ENCODE results near the gene GABRR2. TPM values are rescaled to one million over a fixed set of nuclear protein-coding genes. Genes with fewer than 3 reads are reported as not detected.

Gene GABRR2
- total and polyA plus RNA-seq, 5 donors: 0.26 to 0.81 (median 0.38) TPM

GRCh38 chr6:89255417-89255816, 59.7 kb downstream of the GABRR2 start:
- no peaks in the 10 kb centered on the region for H3K27me3 ChIP-seq (ENCODE audit: control insufficient read depth, insufficient read depth)
- ATAC-seq (no peak), DNase-seq (no peak)
- H3K9me3 ChIP-seq (ENCODE audit: control insufficient read depth, low read length): no peaks in the 10 kb centered on the region
- no peak overlapping the region for H3K27ac ChIP-seq (ENCODE audit: low read length)
- WGBS: 96% methylated on average over 4 of the region's 4 CpGs
- H3K4me1 ChIP-seq (ENCODE audit: control insufficient read depth, insufficient read depth, low read length): no peaks in the 10 kb centered on the region
- intact Hi-C loops (cut with DNase I): no loop called here
- H3K4me3 ChIP-seq (ENCODE audit: low read length): no peak overlapping the region

- no peak for ATAC-seq
- Histone ChIP-seq H3K4me1 (ENCODE audit: control insufficient read depth, insufficient read depth, low read length) (no peaks in the 10 kb centered on the region), H3K9me3 (ENCODE audit: control insufficient read depth, low read length) (no peaks in the 10 kb centered on the region), H3K27me3 (ENCODE audit: control insufficient read depth, insufficient read depth) (no peaks in the 10 kb centered on the region), H3K27ac (ENCODE audit: low read length) (no peak overlapping the region), H3K4me3 (ENCODE audit: low read length) (no peak overlapping the region)
- DNase-seq: no peak
- intact Hi-C loops (cut with DNase I): no loop called here
Measured at GRCh38 chr6:89254569-89254968, 60.5 kb downstream of the GABRR2 start.

- 79% methylated on average over 2 of the region's 2 CpGs for WGBS
- intact Hi-C loops (cut with DNase I): no loop called here
- ATAC-seq (no peak), DNase-seq (no peak)
- H3K27me3 ChIP-seq (ENCODE audit: control insufficient read depth, insufficient read depth): no peaks in the 10 kb centered on the region
- no peak overlapping the region for H3K4me3 ChIP-seq (ENCODE audit: low read length)
- H3K9me3 ChIP-seq (ENCODE audit: control insufficient read depth, low read length): no peaks in the 10 kb centered on the region
- H3K27ac ChIP-seq (ENCODE audit: low read length): no peak overlapping the region
- no peaks in the 10 kb centered on the region for H3K4me1 ChIP-seq (ENCODE audit: control insufficient read depth, insufficient read depth, low read length)
Measured at GRCh38 chr6:89252907-89253306, 62.2 kb downstream of the GABRR2 start.

- intact Hi-C loops (cut with DNase I): no loop called here
- DNase-seq (no peak), ATAC-seq (no peak)
- Histone ChIP-seq H3K27ac (ENCODE audit: low read length) (no peak overlapping the region), H3K4me3 (ENCODE audit: low read length) (no peak overlapping the region), H3K27me3 (ENCODE audit: control insufficient read depth, insufficient read depth) (no peaks in the 10 kb centered on the region), H3K4me1 (ENCODE audit: control insufficient read depth, insufficient read depth, low read length) (no peaks in the 10 kb centered on the region), H3K9me3 (ENCODE audit: control insufficient read depth, low read length) (no peaks in the 10 kb centered on the region)
- 95% methylated on average over 10 of the region's 10 CpGs for WGBS
Measured at GRCh38 chr6:89251976-89252375, 63.1 kb downstream of the GABRR2 start.

DNA sequence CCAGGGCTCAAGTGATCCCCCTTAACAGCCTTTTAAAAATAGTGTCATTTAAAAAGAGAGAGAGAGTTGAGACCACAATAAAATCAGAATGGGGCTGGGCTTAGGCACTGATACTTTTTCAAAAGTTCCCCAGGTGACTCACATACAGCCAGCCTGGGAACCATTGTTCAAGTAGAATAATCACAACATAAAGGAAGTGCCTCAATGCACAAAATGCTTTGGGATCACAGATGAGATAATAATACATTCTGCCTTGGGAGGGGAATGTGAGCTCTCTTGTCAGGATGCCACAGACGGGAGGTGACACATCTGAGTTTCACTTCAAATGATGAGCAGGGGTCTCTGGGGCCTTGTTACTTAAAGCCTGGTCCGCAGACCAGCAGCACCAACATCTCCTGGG, 63.9 kb downstream of the GABRR2 start:
- Histone ChIP-seq H3K9me3 (ENCODE audit: control insufficient read depth, low read length) (no peaks in the 10 kb centered on the region), H3K4me1 (ENCODE audit: control insufficient read depth, insufficient read depth, low read length) (no peaks in the 10 kb centered on the region), H3K4me3 (ENCODE audit: low read length) (no peak overlapping the region), H3K27ac (ENCODE audit: low read length) (no peak overlapping the region), H3K27me3 (ENCODE audit: control insufficient read depth, insufficient read depth) (no peaks in the 10 kb centered on the region)
- no peak for ATAC-seq
- WGBS: 81% methylated on average over 2 of the region's 2 CpGs
- intact Hi-C loops (cut with DNase I): no loop called here
- no peak for DNase-seq

- no peaks in the 10 kb centered on the region for H3K9me3 ChIP-seq (ENCODE audit: control insufficient read depth, low read length)
- intact Hi-C loops (cut with DNase I): no loop called here
- no peaks in the 10 kb centered on the region for H3K4me1 ChIP-seq (ENCODE audit: control insufficient read depth, insufficient read depth, low read length)
- no peak for ATAC-seq
- DNase-seq: no peak
- H3K27ac ChIP-seq (ENCODE audit: low read length): no peak overlapping the region
- H3K27me3 ChIP-seq (ENCODE audit: control insufficient read depth, insufficient read depth): no peaks in the 10 kb centered on the region
- H3K4me3 ChIP-seq (ENCODE audit: low read length): no peak overlapping the region
- WGBS: 80% methylated on average over 7 of the region's 7 CpGs
Measured at GRCh38 chr6:89250239-89250638, 64.9 kb downstream of the GABRR2 start.

DNA sequence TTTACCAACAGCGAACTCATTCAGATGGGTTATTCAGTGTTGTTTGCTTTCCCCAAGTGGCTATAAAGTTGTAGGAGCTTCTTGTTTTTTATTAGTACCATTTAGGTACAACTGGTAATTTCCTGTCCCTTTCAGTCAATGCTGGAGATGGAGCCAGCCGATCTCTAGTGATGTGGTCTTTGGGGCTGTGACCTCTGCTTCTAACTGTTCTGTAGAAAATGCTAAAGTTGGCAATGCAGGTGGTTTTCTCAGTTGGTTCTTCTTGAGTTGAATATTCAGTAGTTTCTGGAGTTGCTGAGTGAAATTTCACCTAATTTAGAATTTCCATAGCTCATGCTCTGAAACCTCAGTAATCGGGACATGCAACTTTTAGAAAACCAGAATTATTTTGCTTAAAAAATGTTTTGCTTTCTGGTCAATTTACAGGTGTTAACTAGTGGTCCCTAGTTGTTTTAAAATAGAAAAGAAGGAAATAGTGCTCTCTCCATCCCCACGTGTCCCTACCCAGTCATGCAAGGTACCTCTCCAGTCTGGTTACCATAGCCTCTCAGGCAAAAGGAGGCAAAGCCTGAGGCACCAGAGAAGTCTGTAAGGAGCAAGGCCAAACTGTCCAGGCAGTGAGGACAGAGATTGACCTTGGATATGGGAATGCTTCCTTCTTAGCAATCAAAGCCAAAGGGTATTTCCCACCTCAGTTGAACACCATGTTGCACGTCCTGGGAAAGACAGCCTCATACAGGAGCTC, 70.7 kb downstream of the GABRR2 start:
- no peaks in the 10 kb centered on the region for H3K27me3 ChIP-seq (ENCODE audit: control insufficient read depth, insufficient read depth)
- peaks cover 1% of the 10 kb centered on the region for H3K4me1 ChIP-seq (ENCODE audit: control insufficient read depth, insufficient read depth, low read length)
- H3K4me3 ChIP-seq (ENCODE audit: low read length): no peak overlapping the region
- 75% methylated on average over 5 of the region's 5 CpGs for WGBS
- DNase-seq (no peak), ATAC-seq (no peak)
- intact Hi-C loops (cut with DNase I): loop anchor here in 3 of 4 donors (5.0 to 10.0 kb wide), 2 partner anchors 120 to 262 kb away; no protein-coding TSS in a partner anchor
- no peak overlapping the region for H3K27ac ChIP-seq (ENCODE audit: low read length)
- H3K9me3 ChIP-seq (ENCODE audit: control insufficient read depth, low read length): no peaks in the 10 kb centered on the region

GRCh38 chr6:89243331-89243629, 71.8 kb downstream of the GABRR2 start:
- WGBS: 46% methylated on average over 1 of the region's 1 CpG

DNA sequence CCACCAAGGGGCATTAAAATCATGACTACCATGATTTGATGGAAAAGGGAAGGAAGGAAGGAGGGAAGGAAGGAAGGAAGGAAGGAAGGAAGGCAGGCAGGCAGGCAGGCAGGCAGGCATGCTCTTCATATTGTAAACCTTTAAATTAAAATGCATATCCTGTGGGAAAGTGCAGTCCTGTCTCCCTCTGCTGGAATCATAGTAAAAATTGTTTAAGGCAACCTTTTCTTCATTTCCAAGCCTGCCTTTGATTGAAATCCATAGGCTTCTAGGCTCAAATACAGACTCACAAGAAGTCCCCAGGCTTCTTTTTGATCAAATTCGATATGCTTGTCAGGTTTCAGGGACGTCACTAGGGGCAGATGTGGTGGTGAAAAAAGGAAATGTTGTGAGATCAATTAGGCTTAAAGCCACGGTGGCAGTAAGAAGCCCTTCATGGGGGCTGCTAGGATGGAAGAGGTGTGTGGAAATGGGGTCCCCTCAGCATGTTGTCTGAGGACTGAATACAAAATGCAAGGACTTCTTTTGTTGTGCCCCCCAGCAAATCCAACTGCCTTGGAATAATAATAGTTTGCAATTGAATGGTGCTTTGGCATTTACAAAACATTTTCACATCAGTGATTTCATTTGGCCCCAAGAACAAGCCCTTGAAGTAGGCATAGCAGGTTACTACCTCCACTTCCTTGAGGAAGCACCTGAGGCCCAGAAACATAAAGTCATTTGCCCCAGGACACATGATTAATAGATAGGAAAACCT, 72.3 kb downstream of the GABRR2 start:
- Histone ChIP-seq H3K4me1 (ENCODE audit: control insufficient read depth, insufficient read depth, low read length) (peaks cover 1% of the 10 kb centered on the region), H3K27ac (ENCODE audit: low read length) (no peak overlapping the region), H3K4me3 (ENCODE audit: low read length) (no peak overlapping the region), H3K27me3 (ENCODE audit: control insufficient read depth, insufficient read depth) (no peaks in the 10 kb centered on the region), H3K9me3 (ENCODE audit: control insufficient read depth, low read length) (no peaks in the 10 kb centered on the region)
- DNase-seq: no peak
- intact Hi-C loops (cut with DNase I): loop anchor here (2.0 to 10.0 kb wide), 4 partner anchors 118 to 260 kb away; no protein-coding TSS in a partner anchor
- ATAC-seq: no peak
- 17% methylated on average over 3 of the region's 3 CpGs for WGBS

More at GRCh38 chr6:89243331-89243629, 71.8 kb downstream of the GABRR2 start:
- Histone ChIP-seq H3K27ac (ENCODE audit: low read length) (no peak overlapping the region), H3K9me3 (ENCODE audit: control insufficient read depth, low read length) (no peaks in the 10 kb centered on the region), H3K4me3 (ENCODE audit: low read length) (no peak overlapping the region), H3K4me1 (ENCODE audit: control insufficient read depth, insufficient read depth, low read length) (peaks cover 1% of the 10 kb centered on the region), H3K27me3 (ENCODE audit: control insufficient read depth, insufficient read depth) (no peaks in the 10 kb centered on the region)
- DNase-seq (no peak), ATAC-seq (no peak)
- intact Hi-C loops (cut with DNase I): loop anchor here (2.0 to 10.0 kb wide), 4 partner anchors 118 to 261 kb away; no protein-coding TSS in a partner anchor

DNA sequence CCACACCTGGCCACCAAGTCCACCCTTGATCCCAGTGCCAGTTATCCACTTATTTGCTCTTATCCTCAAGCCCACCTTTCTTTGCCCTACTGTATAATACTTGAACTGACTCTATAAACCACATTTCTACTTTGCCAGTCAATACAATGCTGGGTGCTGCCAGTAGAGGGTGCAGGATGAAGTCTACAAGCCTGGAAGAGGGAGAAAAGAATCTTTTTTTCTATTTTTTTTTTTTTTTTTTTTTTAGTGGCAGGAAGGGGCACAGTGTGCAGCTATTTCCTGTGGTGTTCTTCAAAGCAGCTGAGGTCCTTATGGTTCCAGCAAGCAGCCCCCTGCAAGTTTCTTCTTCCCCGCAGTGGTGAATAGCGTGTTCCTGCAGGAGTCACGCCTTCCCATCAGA, 75.8 kb downstream of the GABRR2 start:
- WGBS: 85% methylated on average over 3 of the region's 3 CpGs
- Histone ChIP-seq H3K4me1 (ENCODE audit: control insufficient read depth, insufficient read depth, low read length) (peaks cover 1% of the 10 kb centered on the region), H3K4me3 (ENCODE audit: low read length) (no peak overlapping the region), H3K9me3 (ENCODE audit: control insufficient read depth, low read length) (no peaks in the 10 kb centered on the region), H3K27ac (ENCODE audit: low read length) (no peak overlapping the region), H3K27me3 (ENCODE audit: control insufficient read depth, insufficient read depth) (no peaks in the 10 kb centered on the region)
- intact Hi-C loops (cut with DNase I): no loop called here
- DNase-seq (no peak), ATAC-seq (no peak)

DNA sequence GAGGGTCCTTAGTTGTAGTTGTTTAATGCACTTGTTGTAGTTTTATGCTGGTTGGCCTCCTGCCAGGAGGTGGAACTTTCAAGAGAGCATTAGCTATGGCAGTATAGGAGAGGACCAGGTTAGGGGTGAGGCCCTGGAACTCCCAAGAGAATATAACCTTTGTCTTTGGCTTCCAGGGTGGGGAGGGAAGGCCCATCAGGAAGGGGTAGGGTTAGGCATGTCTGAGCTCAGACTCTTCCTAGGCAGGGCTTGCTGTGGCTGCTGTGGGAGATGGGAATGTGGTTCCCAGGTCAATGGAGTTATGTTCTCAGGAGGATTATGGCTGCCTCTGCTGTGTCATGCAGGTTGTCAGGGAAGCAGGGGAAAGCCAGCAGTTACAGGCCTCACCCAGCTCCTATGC, 77.9 kb downstream of the GABRR2 start:
- ATAC-seq: no peak
- no peak for DNase-seq
- Histone ChIP-seq H3K27ac (ENCODE audit: low read length) (no peak overlapping the region), H3K4me3 (ENCODE audit: low read length) (no peak overlapping the region), H3K9me3 (ENCODE audit: control insufficient read depth, low read length) (no peaks in the 10 kb centered on the region), H3K27me3 (ENCODE audit: control insufficient read depth, insufficient read depth) (no peaks in the 10 kb centered on the region), H3K4me1 (ENCODE audit: control insufficient read depth, insufficient read depth, low read length) (no peaks in the 10 kb centered on the region)
- intact Hi-C loops (cut with DNase I): loop anchor here in 1 of 4 donors (2.0 kb wide), 1 partner anchor 114 kb away; no protein-coding TSS in a partner anchor

All from right cardiac atrium (tissue), 5 donors.